GM21737 (cell line): ENCODE results near the gene MMAA.

ENCODE experiments used
- ATAC-seq: cut with Tn5 transposase; IDR thresholded peaks from one replicate; pipeline ENCODE4 v1.9.1; 2021; ENCODE audit warnings: mild to moderate bottlenecking, moderate library complexity; ENCODE audit not compliant: unreplicated experiment

The MMAA gene

GRCh38 chr4:145703850-145704497 is 84.8 kb downstream of the MMAA start:
- ATAC-seq, result no peak

- ATAC-seq, result no peak
Observed at GRCh38 chr4:145709336-145709735, 90.2 kb downstream of the MMAA start.
